Activated naive CD4-positive, alpha-beta T cell treated with anti-CD3 and anti-CD28 coated beads, Interleukin-2, amount 10 ng/mL, durations not matched to agents 7 days and 5 days (primary cell): Measurements from ENCODE around the gene TRPT1.

Source experiments
- CTCF ChIA-PET: fragments of 350-600 bp; sonication (Branson Sonifier 250); formaldehyde crosslinking; loops from one replicate; lab custom pipeline; 2021; ENCODE audit warnings: antibody characterized with exemption; lab: Charles Lee
- DNase-seq: peaks from one replicate; pipeline ENCODE4 v3.0.0-alpha.2; 2020
- H3K27ac Mint-ChIP-seq: one replicate; pipeline ENCODE4 v1.8.0; 2021; ENCODE audit warnings: mild to moderate bottlenecking, moderate library complexity, mixed read lengths
- H3K27me3 Mint-ChIP-seq: one replicate; pipeline ENCODE4 v1.8.0; 2021; ENCODE audit warnings: mild to moderate bottlenecking, mixed read lengths
- H3K36me3 Mint-ChIP-seq: one replicate; pipeline ENCODE4 v1.8.0; 2021; ENCODE audit warnings: mixed read lengths
- H3K4me1 Mint-ChIP-seq: one replicate; pipeline ENCODE4 v1.8.0; 2021; ENCODE audit warnings: mixed read lengths
- H3K4me3 Mint-ChIP-seq: one replicate; pipeline ENCODE4 v1.8.0; 2021; ENCODE audit warnings: mild to moderate bottlenecking, moderate library complexity, mixed read lengths
- H3K9me3 Mint-ChIP-seq: one replicate; pipeline ENCODE4 v1.8.0; 2021; ENCODE audit warnings: mixed read lengths

The TRPT1 gene

GRCh38 chr11:64234647-64235379 lies 8.8 kb upstream of the TRPT1 start:
- Mint-ChIP-seq H3K27ac (peak overlapping the region; percentile 62), H3K4me3 (peak overlapping the region; percentile 84), H3K4me1 (peaks cover 59% of the 10 kb centered on the region), H3K36me3 (peaks cover 22% of the 10 kb centered on the region), H3K9me3 (no peaks in the 10 kb centered on the region), H3K27me3 (no peaks in the 10 kb centered on the region)
- CTCF ChIA-PET, result no interaction called here
- DNase-seq, result peak; percentile 72

- peak within 1 kb of the TSS; percentile 62 for H3K27ac Mint-ChIP-seq
- H3K9me3 Mint-ChIP-seq, result no peaks in the 10 kb centered on the region
- H3K4me1 Mint-ChIP-seq, result peaks cover 63% of the 10 kb centered on the region
- H3K36me3 Mint-ChIP-seq, result peaks cover 26% of the 10 kb centered on the region
- peak within 1 kb of the TSS; percentile 84 for H3K4me3 Mint-ChIP-seq
- H3K27me3 Mint-ChIP-seq, result no peaks in the 10 kb centered on the region
- DNase-seq, result peak; percentile 82
- CTCF ChIA-PET, result no interaction called here
Observed at GRCh38 chr11:64233913-64234586, 8.1 kb upstream of the TRPT1 start, which contains the start of gene VEGFB. Gene VEGFB (plus strand): TSS chr11:64234584. CDS start chr11:64234834, 250 bp downstream.

DNA sequence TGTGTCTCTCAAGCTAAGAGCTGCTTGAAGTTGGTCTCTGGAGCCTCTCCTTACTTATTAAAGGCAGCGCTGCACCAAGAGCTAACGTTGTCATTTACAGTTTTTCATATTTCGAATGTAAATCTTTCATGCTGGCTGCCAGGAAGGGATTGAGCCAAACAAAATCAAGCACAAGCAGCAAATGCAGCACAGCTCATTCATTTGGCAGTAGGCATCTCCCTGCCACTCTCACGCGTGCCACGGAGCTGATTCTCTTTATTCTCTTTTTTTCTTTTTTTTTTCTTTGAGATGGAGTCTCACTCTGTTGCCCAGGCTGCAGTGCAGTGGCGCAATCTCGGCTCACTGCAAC lies 7.0 kb upstream of the TRPT1 start:
- peaks cover 17% of the 10 kb centered on the region for H3K36me3 Mint-ChIP-seq
- H3K4me1 Mint-ChIP-seq, result peaks cover 64% of the 10 kb centered on the region
- no peaks in the 10 kb centered on the region for H3K9me3 Mint-ChIP-seq
- CTCF ChIA-PET, result interaction anchor here (0.7 kb wide), 1 partner anchor 28 kb away, joined by 3 read pairs; no protein-coding TSS in a partner anchor
- no peak overlapping the region for H3K27ac Mint-ChIP-seq
- DNase-seq, result no peak
- no peaks in the 10 kb centered on the region for H3K27me3 Mint-ChIP-seq
- H3K4me3 Mint-ChIP-seq, result peak overlapping the region; percentile 66

DNA sequence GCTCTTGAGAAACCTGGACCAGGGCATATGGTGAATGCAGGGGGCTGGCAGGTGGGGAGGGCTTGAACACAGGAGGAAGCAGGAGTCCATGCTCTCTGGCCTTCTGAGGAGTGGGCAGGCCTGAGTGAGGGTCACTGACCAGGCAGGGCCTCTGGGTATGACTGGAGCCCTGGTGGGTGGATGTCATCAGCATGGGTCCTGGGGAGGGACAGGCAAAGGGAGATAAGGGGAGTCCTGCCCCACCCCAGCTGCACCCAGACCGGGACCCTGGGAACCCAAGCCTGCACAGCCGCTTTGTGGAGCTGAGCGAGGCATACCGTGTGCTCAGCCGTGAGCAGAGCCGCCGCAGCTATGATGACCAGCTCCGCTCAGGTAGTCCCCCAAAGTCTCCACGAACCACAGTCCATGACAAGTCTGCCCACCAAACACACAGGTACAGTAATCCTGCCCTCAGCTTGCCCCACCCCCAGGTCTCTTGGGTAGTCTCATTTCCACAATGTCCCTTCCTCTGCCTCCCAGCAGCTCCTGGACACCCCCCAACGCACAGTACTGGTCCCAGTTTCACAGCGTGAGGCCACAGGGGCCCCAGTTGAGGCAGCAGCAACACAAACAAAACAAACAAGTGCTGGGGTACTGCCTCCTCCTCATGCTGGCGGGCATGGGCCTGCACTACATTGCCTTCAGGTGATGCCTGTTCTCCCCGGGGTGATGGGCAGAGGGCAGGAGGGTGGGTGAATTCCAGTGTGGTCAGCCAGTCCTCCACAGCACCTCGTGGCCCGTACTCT lies 6.4 kb upstream of the TRPT1 start:
- H3K27me3 Mint-ChIP-seq, result no peaks in the 10 kb centered on the region
- peak overlapping the region; percentile 62 for H3K27ac Mint-ChIP-seq
- peak overlapping the region; percentile 87 for H3K4me3 Mint-ChIP-seq
- no peaks in the 10 kb centered on the region for H3K9me3 Mint-ChIP-seq
- peaks cover 16% of the 10 kb centered on the region for H3K36me3 Mint-ChIP-seq
- CTCF ChIA-PET, result interaction anchor here (0.6 to 0.7 kb wide), 2 partner anchors 28 to 69 kb away, joined by 3 read pairs; no protein-coding TSS in a partner anchor
- peaks cover 67% of the 10 kb centered on the region for H3K4me1 Mint-ChIP-seq
- no peak for DNase-seq

DNA sequence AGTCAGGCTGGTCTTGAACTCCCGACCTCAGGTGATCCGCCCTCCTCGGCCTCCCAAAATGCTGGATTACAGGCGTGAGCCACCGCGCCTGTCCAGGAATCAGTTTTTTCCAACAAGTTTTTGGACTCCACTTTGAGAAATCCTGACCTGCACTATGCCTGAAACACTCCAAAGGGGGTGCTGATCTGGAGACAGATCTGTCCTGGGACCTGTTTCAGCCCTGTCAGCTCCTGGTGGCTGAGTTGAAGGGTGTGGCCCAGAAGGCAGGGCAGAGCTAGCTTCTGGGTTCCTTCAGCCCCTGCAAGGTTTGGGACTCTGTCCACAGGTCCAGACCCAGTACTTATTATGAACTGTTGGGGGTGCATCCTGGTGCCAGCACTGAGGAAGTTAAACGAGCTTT lies 5.6 kb upstream of the TRPT1 start:
- no peak for DNase-seq
- CTCF ChIA-PET, result interaction anchor here (0.7 to 1.6 kb wide), 2 partner anchors 27 to 86 kb away, joined by 3 to 4 read pairs; partner anchors contain the start of gene TRMT112
- H3K9me3 Mint-ChIP-seq, result no peaks in the 10 kb centered on the region
- peak overlapping the region; percentile 62 for H3K27ac Mint-ChIP-seq
- no peaks in the 10 kb centered on the region for H3K27me3 Mint-ChIP-seq
- H3K4me3 Mint-ChIP-seq, result peak overlapping the region; percentile 87
- peaks cover 10% of the 10 kb centered on the region for H3K36me3 Mint-ChIP-seq
- peaks cover 65% of the 10 kb centered on the region for H3K4me1 Mint-ChIP-seq

- CTCF ChIA-PET, result interaction anchor here (0.7 to 1.6 kb wide), 3 partner anchors 26 to 86 kb away, joined by 3 to 4 read pairs (median 3); partner anchors contain the start of gene TRMT112
- peaks cover 65% of the 10 kb centered on the region for H3K4me1 Mint-ChIP-seq
- H3K4me3 Mint-ChIP-seq, result peak overlapping the region; percentile 87
- H3K27ac Mint-ChIP-seq, result peak overlapping the region; percentile 91
- no peaks in the 10 kb centered on the region for H3K27me3 Mint-ChIP-seq
- no peaks in the 10 kb centered on the region for H3K9me3 Mint-ChIP-seq
- no peak for DNase-seq
- peaks cover 10% of the 10 kb centered on the region for H3K36me3 Mint-ChIP-seq
Observed at GRCh38 chr11:64230985-64231365, 5.0 kb upstream of the TRPT1 start.

DNA sequence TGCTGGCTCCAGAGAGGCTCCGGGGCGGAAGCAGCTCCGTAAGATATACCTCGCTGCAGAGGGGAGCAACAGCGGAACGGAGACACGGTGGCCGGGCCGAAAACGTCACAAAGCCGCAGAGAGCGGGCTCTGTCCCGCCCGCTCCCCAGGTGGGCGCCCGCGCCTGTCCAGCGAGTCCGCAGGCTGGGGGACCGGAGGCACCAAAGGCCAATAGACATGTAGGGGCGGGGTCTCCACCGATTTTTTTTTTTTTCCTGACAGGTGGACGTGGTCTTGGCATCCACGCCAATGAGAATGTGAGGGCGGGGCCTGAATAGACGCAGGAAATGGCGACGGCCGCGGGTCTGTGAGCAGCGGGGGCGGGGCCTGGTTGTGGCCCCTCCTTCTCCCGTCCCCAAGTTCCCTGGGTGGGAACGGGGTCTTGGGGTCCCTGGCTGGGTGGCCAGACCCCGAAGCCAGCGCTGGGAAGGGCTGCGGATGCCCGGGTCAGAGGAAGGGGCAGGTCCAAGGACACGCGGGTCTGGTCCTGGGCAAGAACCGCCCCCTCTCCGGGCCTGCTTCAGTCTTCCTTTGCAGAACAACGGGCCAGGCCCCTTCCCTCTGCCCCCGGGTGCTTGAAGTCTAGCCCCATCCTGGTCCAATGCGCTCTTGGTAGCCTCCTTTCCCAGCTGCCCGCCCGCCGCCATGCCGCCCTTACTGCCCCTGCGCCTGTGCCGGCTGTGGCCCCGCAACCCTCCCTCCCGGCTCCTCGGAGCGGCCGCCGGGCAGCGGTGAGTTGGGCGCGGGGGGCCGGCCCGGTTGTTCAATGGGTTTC lies 4.4 kb upstream of the TRPT1 start, which contains the start of gene DNAJC4:
DNAJC4 (plus strand) TSS at position 378 of the 814 bp plus-strand sequence; CDS start at position 685, 307 bp downstream.
- peak within 1 kb of the TSS; percentile 91 for H3K27ac Mint-ChIP-seq
- peak within 1 kb of the TSS; percentile 87 for H3K4me3 Mint-ChIP-seq
- peak; percentile 95 for DNase-seq
- H3K9me3 Mint-ChIP-seq, result no peaks in the 10 kb centered on the region
- no peaks in the 10 kb centered on the region for H3K27me3 Mint-ChIP-seq
- CTCF ChIA-PET, result interaction anchor here (1.0 to 1.6 kb wide), 3 partner anchors 24 to 74 kb away, joined by 3 read pairs; partner anchors contain the start of gene FERMT3
- H3K4me1 Mint-ChIP-seq, result peaks cover 61% of the 10 kb centered on the region
- H3K36me3 Mint-ChIP-seq, result peaks cover 10% of the 10 kb centered on the region

DNA sequence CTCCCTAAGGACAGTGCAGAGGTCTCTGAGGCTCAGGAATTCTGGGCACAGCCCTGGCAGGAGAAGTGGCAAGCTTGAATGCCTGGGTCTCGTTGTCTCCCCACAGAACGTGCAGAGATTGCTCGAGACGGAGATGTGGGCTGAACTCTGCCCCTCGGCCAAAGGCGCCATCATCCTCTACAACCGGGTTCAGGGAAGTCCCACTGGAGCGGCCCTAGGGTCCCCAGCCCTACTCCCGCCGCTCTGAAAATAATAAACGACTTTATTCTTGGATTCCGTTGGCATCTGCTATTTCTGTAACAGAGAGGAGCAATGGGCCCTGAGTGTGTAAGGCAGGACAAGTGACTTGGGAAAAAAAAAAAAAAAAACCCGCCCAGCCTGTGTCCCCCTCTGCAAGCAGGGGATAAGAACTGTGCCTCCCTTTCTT lies 3.8 kb upstream of the TRPT1 start:
- Mint-ChIP-seq H3K27me3 (no peaks in the 10 kb centered on the region), H3K4me3 (peak overlapping the region; percentile 87), H3K27ac (peak overlapping the region; percentile 91), H3K4me1 (peaks cover 63% of the 10 kb centered on the region), H3K36me3 (peaks cover 12% of the 10 kb centered on the region), H3K9me3 (no peaks in the 10 kb centered on the region)
- CTCF ChIA-PET, result interaction anchor here (1.0 to 1.6 kb wide), 3 partner anchors 23 to 75 kb away, joined by 3 read pairs; partner anchors contain the start of gene FERMT3
- DNase-seq, result no peak

DNA sequence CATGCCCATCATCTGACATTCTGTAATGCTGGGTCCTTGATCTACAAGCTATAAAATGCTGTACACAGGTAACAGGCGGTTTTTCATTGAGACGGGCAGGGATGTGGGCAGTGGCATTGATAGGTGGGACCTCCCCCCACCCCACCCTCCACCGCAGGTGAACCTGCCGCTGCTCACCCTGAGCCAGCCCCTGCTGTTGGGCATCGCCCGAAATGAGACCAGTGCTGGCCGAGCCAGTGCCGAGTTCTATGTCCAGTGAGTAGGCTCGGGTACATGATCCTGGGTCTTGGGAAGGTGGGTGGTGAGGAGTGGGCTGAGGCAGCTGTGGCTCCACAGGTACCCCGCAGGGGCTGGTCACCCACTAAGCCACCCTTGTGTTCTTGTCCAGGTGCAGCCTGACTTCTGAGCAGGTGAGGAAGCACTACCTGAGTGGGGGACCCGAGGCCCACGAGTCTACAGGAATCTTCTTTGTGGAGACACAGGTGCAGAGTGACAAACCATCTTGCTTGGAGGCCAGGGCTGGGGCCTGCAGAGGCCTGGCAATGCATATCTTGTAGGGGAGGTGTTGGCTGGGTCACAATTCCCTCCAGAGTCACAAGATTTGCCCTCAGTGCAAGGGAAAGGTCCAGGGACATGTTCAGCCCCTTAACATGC lies 3.2 kb upstream of the TRPT1 start:
- Mint-ChIP-seq H3K4me1 (peaks cover 65% of the 10 kb centered on the region), H3K4me3 (peak overlapping the region; percentile 87), H3K27ac (peak overlapping the region; percentile 91), H3K9me3 (no peaks in the 10 kb centered on the region), H3K36me3 (peaks cover 12% of the 10 kb centered on the region), H3K27me3 (no peaks in the 10 kb centered on the region)
- CTCF ChIA-PET, result no interaction called here
- no peak for DNase-seq

DNA sequence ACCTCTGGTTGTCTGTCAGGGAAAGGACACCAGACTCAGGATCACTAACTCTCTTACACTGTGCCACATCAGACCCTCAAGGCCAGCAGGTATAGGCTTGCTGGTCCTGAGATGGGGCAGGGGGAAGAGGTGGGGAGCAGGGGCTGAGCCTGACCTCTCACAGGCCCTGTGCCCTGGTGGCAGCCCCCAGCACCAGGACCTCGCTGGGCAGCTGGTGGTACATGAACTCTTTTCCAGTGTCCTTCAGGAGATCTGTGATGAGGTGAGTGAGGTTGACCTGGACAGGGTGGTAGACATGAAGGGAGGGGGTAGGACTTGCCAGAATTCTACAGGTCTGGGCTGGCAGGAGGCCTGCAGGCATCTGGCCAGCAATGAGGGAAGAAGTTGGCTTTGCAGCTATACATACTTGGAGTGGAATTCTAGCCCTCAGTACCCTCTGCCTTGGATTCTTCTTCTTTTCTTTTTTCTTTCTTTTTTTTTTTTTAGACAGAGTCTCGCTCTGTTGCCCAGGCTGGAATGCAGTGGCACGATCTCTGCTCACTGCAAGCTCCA lies 1.5 kb upstream of the TRPT1 start:
- H3K27me3 Mint-ChIP-seq, result no peaks in the 10 kb centered on the region
- H3K4me3 Mint-ChIP-seq, result peak overlapping the region; percentile 86
- H3K36me3 Mint-ChIP-seq, result peaks cover 12% of the 10 kb centered on the region
- H3K9me3 Mint-ChIP-seq, result no peaks in the 10 kb centered on the region
- H3K4me1 Mint-ChIP-seq, result peaks cover 59% of the 10 kb centered on the region
- DNase-seq, result no peak
- CTCF ChIA-PET, result interaction anchor here (1.9 to 5.1 kb wide), 2 partner anchors 17 to 21 kb away, joined by 7 to 48 read pairs; partner anchors contain the start of gene FERMT3
- H3K27ac Mint-ChIP-seq, result peak overlapping the region; percentile 83

GRCh38 chr11:64226507-64227051 lies 593 bp upstream of the TRPT1 start:
- DNase-seq, result peak; percentile 81
- CTCF ChIA-PET, result interaction anchor here (1.1 to 5.1 kb wide), 5 partner anchors 9 to 24 kb away, joined by 3 to 48 read pairs (median 7); partner anchors contain the start of genes FERMT3 and FKBP2
- no peaks in the 10 kb centered on the region for H3K27me3 Mint-ChIP-seq
- peaks cover 12% of the 10 kb centered on the region for H3K36me3 Mint-ChIP-seq
- peak overlapping the region; percentile 83 for H3K27ac Mint-ChIP-seq
- H3K4me1 Mint-ChIP-seq, result peaks cover 50% of the 10 kb centered on the region
- H3K4me3 Mint-ChIP-seq, result peak overlapping the region; percentile 86
- no peaks in the 10 kb centered on the region for H3K9me3 Mint-ChIP-seq
